AG04449 (cell line): Measurements from ENCODE around the gene RALGPS1.

Experiments used
- CTCF ChIA-PET: fragments of 350-600 bp; formaldehyde crosslinking; extraction: SDS; loops from one replicate; lab custom pipeline; 2021; ENCODE audit warnings: antibody characterized with exemption; lab: Yijun Ruan, JAX
- POLR2A ChIA-PET: fragments of 400-600, 350-600 bp; formaldehyde crosslinking; extraction: SDS; loops from one replicate; lab custom pipeline; 2020; ENCODE audit warnings: antibody characterized with exemption, inconsistent platforms; lab: Yijun Ruan, JAX
- DNase-seq: peaks from one replicate; pipeline ENCODE4 v3.0.0-alpha.2; 2010; ENCODE audit warnings: low read depth, low spot score
- H3K4me3 ChIP-seq: 2 replicates; pipeline ENCODE4 v1.5.1; 2011; ENCODE audit warnings: low read depth, mild to moderate bottlenecking, control low read depth, low read length
- CTCF ChIP-seq: IDR thresholded peaks from one replicate; pipeline ENCODE4 v1.5.1; 2011; ENCODE audit warnings: mild to moderate bottlenecking, moderate library complexity, low read length, control low read depth, inconsistent platforms; ENCODE audit not compliant: insufficient read depth; ENCODE audit errors: missing control alignments

The RALGPS1 gene

GRCh38 chr9:127149463-127150390, 235.1 kb downstream of the RALGPS1 start:
- POLR2A ChIA-PET = interaction anchor here (0.7 kb wide), 1 partner anchor 302 kb away, joined by 4 read pairs; the partner anchor contains the start of genes LRSAM1 and RPL12
- CTCF ChIA-PET = interaction anchor here (1.0 to 2.3 kb wide), 2 partner anchors 13 to 184 kb away, joined by 3 to 9 read pairs; no protein-coding TSS in a partner anchor
- DNase-seq = no peak
- H3K4me3 ChIP-seq = no peak overlapping the region
- no peak for TF ChIP-seq CTCF

- no peak overlapping the region for H3K4me3 ChIP-seq
- TF ChIP-seq CTCF = no peak
- no peak for DNase-seq
- ChIA-PET POLR2A (interaction anchor here (1.8 kb wide), 1 partner anchor 31 kb away, joined by 5 read pairs; the partner anchor contains the start of gene ANGPTL2), CTCF (interaction anchor here (1.7 kb wide), 1 partner anchor 9 kb away, joined by 3 read pairs; no protein-coding TSS in a partner anchor)
These were observed 238.9 kb downstream of the RALGPS1 start for GRCh38 chr9:127153501-127153900.

DNA sequence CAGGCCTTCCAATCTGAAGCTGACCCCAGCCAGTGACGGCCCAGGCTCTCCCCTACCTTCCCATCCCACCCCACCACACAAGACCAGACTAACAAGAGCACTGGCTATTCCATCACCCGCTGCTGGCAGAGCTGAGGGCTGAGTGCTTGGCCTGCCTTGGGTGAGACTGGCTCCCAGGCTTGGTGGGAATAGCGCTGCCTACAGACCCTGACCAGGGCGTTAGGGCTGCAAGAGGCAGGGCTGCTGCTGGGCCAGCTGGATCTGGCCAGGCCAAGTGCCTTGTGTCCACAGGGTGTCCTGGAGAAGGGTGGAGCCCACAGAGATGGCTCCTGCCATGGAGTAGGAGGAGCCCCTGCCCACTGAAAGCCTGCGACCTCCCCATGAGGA, 239.4 kb downstream of the RALGPS1 start:
- no peak for DNase-seq
- TF ChIP-seq CTCF = no peak
- ChIA-PET CTCF (interaction anchor here (1.7 kb wide), 1 partner anchor 8 kb away, joined by 3 read pairs; no protein-coding TSS in a partner anchor), POLR2A (interaction anchor here (1.8 kb wide), 1 partner anchor 31 kb away, joined by 5 read pairs; the partner anchor contains the start of gene ANGPTL2)
- no peak overlapping the region for H3K4me3 ChIP-seq

DNA sequence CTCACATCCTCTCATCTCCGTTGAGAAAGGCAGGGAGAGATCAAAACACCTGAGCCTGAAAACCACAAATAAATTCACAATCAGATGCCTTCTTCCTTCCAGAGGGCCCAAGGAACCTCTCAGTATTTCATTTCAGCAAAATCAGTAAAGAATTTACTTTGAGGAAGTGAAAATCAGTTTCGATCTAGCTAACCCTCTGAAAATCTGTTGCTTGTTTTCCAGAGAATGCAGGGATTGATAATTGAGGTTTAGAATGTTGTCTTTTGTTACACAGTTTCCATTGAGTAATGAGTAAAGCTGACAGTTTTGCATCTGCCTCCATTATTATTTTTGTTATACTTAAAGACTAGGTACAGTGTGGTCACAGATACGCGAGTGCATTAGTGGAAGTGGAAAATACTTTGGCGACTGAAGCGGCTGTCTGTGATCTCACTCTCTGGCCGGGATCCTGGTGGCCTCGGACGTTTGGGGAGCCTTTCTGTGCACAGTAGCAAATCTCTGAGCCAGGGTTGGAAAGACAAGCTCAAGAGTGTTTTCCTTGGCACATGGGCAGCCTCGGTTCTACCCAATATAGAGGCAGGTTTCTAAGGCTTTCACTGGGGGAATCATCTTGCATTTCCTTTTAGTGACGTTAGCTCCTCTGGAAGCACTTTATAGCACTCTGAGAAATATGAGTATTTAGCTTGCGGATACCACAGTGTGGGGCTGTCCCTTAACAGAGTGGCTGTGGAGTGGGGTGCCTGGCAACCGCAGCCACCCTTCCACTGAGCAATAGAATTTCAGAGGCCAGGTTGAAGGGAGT, 240.0 kb downstream of the RALGPS1 start:
- TF ChIP-seq CTCF = no peak
- ChIA-PET CTCF (interaction anchor here (0.9 to 1.7 kb wide), 4 partner anchors 8 to 189 kb away, joined by 3 read pairs; partner anchors contain the start of gene ANGPTL2), POLR2A (interaction anchor here (0.7 to 1.8 kb wide), 2 partner anchors 9 to 32 kb away, joined by 3 to 5 read pairs; partner anchors contain the start of gene ANGPTL2)
- no peak for DNase-seq
- H3K4me3 ChIP-seq = no peak overlapping the region

DNA sequence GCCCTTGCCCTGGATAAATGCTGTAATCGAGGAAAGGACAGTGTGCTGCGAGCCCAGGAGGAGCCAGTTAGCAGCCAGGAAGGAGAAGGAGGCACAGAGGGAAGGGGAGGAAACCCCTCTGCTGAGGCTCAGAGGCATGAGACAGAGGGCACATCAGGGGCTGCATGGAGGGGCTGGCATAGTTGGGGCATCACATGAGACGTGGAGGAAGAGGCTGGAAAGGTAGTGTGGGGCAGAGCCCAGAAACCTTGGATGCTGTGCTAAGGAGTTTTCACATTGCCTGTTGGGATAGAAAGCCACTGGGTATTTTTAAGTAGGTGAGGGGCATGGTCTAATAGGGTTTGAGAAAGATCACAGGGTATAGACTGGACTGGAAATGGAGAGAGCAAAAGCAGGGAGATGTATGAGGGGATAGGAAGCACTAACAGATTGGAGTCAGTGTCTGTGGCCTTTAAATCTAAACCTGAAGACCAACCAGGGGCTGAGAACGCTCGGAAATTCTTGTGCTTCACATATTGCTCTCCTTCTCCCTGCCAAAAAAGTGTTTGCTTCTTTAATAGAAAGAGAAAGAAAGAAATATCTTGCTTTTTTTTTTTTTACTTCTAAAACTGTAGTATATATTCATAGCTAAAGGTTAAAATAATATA, 240.9 kb downstream of the RALGPS1 start:
- no peak overlapping the region for H3K4me3 ChIP-seq
- ChIA-PET POLR2A (interaction anchor here (1.8 kb wide), 1 partner anchor 33 kb away, joined by 5 read pairs; the partner anchor contains the start of gene ANGPTL2), CTCF (interaction anchor here (0.9 to 1.4 kb wide), 4 partner anchors 17 to 190 kb away, joined by 3 read pairs; partner anchors contain the start of gene ANGPTL2)
- DNase-seq = no peak
- TF ChIP-seq CTCF = no peak
